GM18907 (cell line): ENCODE results near the gene C13orf46.
"Not testable (repeated sequence)": the region's sequence is repeated elsewhere in the genome, so short reads cannot be mapped to it uniquely, and the experiment has no call there.

Source experiments
- ATAC-seq: cut with Tn5 transposase; IDR thresholded peaks from one replicate; pipeline ENCODE4 v1.9.1; 2021; ENCODE audit warnings: mild to moderate bottlenecking, moderate library complexity; ENCODE audit not compliant: unreplicated experiment

C13orf46 gene

DNA sequence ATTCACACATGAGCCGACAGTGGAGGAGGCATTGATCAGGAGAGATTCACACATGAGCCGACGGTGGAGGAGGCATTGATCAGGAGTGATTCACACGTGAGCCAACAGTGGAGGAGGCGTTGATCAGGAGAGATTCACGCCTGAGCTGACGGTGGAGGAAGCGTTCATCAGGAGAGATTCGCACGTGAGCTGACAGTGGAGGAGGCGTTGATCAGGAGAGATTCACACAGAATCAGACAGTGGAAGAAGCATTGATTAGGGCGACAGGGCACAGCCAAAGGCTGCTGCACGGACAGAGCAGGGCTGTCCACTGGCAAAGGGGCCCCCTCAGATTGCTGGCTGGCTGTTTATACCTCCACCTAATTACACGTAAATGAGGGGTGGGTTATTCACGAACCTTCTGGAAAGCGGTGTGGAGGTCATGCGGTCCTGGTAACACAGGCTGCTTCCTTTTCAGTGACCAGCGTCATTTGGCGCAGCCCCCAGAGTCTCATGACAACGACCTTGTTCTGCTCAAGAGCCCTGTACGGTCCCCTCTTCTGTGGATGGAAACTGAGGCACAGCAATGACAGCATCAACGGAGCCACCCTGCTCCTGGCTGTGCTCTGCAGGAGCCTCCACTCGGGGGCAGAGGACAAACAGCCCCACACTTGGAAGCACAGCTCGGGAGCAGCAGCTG, 59.4 kb downstream of the C13orf46 start:
- no peak for ATAC-seq

DNA sequence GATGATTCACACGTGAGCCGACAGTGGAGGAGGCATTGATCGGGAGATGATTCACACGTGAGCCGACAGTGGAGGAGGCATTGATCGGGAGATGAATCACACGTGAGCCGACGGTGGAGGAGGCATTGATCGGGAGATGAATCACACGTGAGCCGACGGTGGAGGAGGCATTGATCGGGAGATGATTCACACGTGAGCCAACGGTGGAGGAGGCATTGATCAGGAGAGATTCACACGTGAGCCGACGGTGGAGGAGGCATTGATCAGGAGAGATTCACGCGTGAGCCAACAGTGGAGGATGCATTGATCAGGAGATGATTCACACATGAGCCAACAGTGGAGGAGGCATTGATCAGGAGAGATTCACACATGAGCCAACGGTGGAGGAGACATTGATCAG, 60.0 kb downstream of the C13orf46 start:
- ATAC-seq = not testable (repeated sequence)

DNA sequence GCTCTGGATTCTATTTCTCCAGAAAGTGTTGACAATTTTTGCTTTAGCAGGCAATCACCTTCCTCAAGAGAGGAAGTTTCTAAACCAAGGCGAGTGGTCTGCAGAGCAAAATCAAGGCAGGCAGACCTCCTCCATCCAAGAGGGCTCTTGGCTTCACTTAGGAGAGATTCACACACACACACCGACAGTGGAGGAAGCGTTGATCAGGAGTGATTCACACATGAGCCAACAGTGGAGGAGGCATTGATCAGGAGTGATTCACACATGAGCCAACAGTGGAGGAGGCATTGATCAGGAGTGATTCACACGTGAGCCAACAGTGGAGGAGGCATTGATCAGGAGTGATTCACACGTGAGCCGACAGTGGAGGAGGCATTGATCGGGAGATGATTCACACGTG, 60.5 kb downstream of the C13orf46 start:
- not testable (repeated sequence) for ATAC-seq

DNA sequence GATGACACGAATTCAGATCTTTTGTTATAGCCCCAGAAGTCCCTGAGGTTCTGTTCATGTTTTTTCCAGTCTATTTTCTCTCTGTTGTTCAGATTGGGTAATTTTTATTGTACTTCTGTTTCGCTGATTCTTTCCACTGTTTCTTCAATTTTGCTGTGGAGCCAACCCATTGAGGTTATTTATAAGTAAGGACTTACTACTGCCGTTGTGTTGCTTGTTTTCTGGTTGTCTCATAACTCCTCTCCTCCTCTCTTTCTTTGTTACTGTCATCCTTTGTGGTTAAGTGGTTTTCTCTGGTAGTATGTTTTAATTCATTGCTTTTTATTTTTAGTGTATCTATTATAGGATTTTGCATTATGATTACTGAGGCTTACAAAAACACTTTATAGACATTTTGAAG, 61.3 kb downstream of the C13orf46 start:
- no peak for ATAC-seq

DNA sequence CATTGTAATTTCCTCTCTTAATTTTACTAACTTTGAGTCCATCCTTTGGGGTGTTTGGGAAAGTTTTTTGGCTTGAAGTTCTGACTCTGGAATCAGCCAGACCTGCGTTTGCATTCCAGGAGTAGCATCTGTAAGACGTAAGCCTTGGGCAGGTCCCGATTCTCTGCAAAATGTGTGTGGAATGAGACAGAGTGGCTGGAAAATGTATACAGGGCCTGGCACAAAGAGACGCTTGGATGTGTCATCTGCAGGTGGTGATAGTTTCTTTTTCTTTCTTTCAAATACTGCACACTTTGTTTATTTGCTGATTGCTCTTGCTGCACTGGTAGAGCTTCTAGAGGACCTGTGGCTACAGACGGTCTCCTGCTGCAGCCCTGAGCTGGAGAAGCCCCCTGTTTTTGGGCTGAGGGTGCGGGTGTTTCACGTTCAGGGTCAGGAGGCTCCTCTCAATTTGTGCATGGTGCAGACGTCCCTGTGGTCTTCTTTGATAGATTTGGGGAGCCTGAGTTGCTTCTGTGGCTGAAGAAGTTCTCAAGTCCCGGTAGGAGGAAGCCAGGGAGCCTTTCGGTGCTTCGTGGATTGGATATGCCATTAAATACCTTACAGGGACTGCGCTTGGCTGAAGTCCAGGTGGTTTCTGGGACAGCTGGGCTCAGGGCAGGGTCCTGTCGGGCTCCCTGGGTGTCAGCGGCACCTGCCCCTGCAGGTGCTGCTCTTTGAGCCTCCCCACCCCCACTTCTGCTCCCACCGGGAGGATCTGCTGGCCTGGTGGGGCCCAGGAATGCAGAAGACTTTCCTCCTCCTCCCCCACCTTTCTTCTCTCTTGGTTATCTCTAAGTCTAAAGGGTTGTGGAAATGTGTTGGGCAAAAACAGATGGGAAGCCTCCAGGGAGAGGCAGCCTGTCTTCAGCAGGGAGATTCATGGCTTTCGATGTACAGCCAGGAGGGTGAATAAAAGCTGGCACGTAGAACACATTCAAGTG, 66.0 kb downstream of the C13orf46 start:
- ATAC-seq = no peak

DNA sequence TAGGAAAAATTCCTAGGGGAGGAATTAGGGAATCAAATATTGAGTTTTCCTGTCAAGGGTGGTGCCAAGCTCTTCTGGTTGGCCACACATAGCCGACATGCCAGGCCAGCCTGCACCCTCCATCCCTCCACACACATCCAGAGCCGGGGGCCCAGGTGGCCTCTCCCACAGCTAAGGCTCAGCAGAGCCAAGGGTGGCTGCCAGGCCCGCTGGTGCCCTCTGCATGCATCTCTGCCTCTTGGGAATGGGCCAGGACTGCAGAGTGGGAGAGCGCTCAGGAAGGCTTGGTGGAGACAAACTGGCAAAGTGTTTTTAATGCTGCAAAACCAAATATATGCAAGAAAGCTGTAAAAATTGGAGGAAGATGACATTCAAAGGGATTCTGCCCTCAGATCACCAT, 67.3 kb downstream of the C13orf46 start:
- no peak for ATAC-seq

DNA sequence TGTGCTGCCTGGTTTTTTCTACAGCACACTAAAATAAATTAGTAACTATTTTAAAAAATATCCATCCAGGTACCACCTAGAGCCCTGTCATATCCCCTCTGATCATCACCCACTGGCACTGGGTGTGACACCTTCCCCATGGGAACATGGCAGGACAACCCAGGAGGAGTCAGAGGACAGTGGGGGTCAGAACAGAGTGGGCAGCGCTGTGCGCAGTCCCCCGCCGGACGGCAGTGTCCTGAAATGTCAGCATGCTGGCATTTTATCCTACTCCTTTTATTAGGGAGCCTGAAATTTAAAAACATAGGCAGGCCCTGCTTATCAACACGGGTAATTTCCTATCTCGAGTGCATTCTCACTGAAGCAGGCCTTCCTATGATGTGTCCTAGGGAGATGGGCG, 67.9 kb downstream of the C13orf46 start:
- no peak for ATAC-seq

DNA sequence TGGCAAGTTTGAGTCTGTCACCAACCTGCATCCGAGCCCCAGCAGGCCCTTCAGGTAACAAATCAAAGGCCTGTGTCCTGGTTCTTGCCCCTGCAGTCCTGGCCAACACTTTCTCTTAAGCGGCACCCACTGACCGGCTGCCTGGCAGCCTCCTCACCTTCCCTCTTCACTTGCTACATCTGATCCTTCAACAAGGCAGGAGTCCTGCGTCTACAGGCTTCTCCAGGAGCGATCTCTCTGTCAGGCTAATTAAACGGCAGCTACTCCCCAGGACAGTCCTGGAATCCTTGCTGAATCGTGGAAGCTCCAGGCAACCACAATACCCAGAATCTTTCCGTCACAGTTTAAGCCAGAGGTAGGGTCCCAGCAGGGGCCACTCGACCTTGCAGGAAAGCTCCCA, 68.9 kb downstream of the C13orf46 start:
- no peak for ATAC-seq

DNA sequence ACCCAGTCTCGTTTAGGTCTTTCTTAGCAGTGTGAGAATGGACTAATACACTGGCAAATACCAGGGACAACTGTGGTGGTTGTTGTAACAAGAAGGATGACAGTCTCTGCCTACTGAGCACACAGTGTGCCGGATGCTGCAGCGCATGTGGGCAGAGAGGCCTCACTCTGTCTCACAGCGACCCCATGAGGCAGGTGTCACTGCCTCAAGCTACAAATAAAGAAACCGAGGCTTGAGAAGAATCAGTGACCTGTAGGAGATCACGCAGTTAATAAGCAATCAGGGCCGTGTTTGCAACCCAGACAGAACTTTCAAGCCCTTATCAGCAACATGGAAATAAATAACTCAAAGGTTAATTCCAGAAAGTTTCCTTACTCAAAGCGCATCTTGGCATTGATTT, 69.5 kb downstream of the C13orf46 start:
- no peak for ATAC-seq

DNA sequence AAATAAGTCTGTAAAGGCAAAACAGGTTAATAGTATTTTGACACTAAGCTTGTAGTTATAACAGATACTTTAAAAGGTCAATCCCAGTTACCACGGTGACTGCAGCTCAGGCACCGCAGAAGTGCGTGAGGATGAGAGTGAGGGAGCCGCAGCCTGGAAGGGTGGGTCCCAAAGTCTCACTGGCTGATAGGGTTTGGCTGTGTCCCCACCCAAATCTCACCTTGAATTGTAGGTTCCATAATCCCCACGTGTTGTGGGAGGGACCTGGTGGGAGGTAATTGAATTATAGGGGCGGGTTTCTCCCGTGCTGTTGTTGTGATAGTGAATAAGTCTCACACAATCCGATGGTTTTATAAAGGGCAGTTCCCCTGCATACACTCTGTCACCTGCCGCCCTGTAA, 70.0 kb downstream of the C13orf46 start:
- ATAC-seq = no peak
